Choroid plexus epithelial cell (primary cell): ENCODE data around the gene SERPINE2.

Experiments
- DNase-seq: peaks from one replicate; pipeline ENCODE4 v3.0.0-alpha.2; 2010; ENCODE audit warnings: low read depth
- H3K4me3 ChIP-seq: 2 replicates; pipeline ENCODE4 v1.5.1; 2011; ENCODE audit warnings: low read depth, mild to moderate bottlenecking, control low read depth, low read length, moderate library complexity
- CTCF ChIP-seq: conservative IDR thresholded peaks from 2 replicates; pipeline ENCODE4 v1.5.1; 2011; ENCODE audit warnings: low read depth, mild to moderate bottlenecking, control low read depth, inconsistent platforms, low read length, moderate library complexity

The SERPINE2 gene

GRCh38 chr2:223947711-223948205 lies 91.3 kb downstream of the SERPINE2 start:
- DNase-seq, result peak; percentile 24
- H3K4me3 ChIP-seq, result no peak overlapping the region
- TF ChIP-seq CTCF, result no peak

GRCh38 chr2:223945755-223946154 lies 93.3 kb downstream of the SERPINE2 start:
- DNase-seq, result no peak
- TF ChIP-seq CTCF, result no peak
- no peak overlapping the region for H3K4me3 ChIP-seq

- peak; percentile 92 for DNase-seq
- no peak for TF ChIP-seq CTCF
- peak within 1 kb of the TSS; percentile 98 for H3K4me3 ChIP-seq
Observed at GRCh38 chr2:223944703-223945531, 94.2 kb downstream of the SERPINE2 start, which contains the start of gene WDFY1. TSS of gene WDFY1 (minus strand) at chr2:223945335. CDS start at chr2:223945284, 51 bp downstream.

GRCh38 chr2:223944166-223944702 lies 94.9 kb downstream of the SERPINE2 start:
- DNase-seq, result peak; percentile 30
- H3K4me3 ChIP-seq, result peak overlapping the region; percentile 98
- TF ChIP-seq CTCF, result peak; percentile 16

GRCh38 chr2:223943561-223944008 lies 95.5 kb downstream of the SERPINE2 start:
- H3K4me3 ChIP-seq, result peak overlapping the region; percentile 98
- TF ChIP-seq CTCF, result no peak
- peak; percentile 63 for DNase-seq

- TF ChIP-seq CTCF, result no peak
- DNase-seq, result no peak
- H3K4me3 ChIP-seq, result peak overlapping the region; percentile 98
Observed at GRCh38 chr2:223943135-223943534, 96.0 kb downstream of the SERPINE2 start.
